HEK293 (cell line): Measurements from ENCODE around the gene PRDM5.

Experiments used
- CTCF ChIA-PET: fragments of 350-600 bp; formaldehyde crosslinking; extraction: SDS; loops from one replicate; lab custom pipeline; 2021; ENCODE audit warnings: antibody characterized with exemption; lab: Yijun Ruan, JAX
- POLR2A ChIA-PET: fragments of 300-600 bp; formaldehyde crosslinking; extraction: SDS; loops from one replicate; lab custom pipeline; 2020; ENCODE audit warnings: antibody characterized with exemption, inconsistent platforms; lab: Yijun Ruan, JAX
- H3K27ac ChIP-seq: fragments of 200-500 bp; sonication (Bioruptor generic); 2 replicates; pipeline ENCODE4 v1.5.1; 2014; ENCODE audit warnings: low read depth, low read length, control low read depth, inconsistent platforms; ENCODE audit errors: extremely low read depth
- H3K36me3 ChIP-seq, 2 experiments: fragments of 200-500 bp in 1 of 2; sonication (Bioruptor generic) in 1 of 2; 1 replicate in 1 of 2; 2 replicates in 1 of 2; pipeline ENCODE4 v1.5.1; 2014 to 2017; ENCODE audit warnings: inconsistent platforms in 2 of 2, low read length in 2 of 2; ENCODE audit not compliant: control insufficient read depth in 2 of 2, insufficient read depth in 1 of 2
- H3K4me1 ChIP-seq: fragments of 200-500 bp; sonication (Bioruptor generic); 2 replicates; pipeline ENCODE4 v1.5.1; 2014; ENCODE audit warnings: mild to moderate bottlenecking, low read length, inconsistent platforms; ENCODE audit not compliant: control insufficient read depth, insufficient read depth
- H3K4me3 ChIP-seq: 2 replicates; pipeline ENCODE4 v1.5.1; 2011; ENCODE audit warnings: low read depth, mild to moderate bottlenecking, control low read depth, low read length, moderate library complexity
- H3K9me3 ChIP-seq: fragments of 200-500 bp; sonication (Bioruptor generic); 2 replicates; pipeline ENCODE4 v1.5.1; 2014; ENCODE audit warnings: low read depth, low read length, inconsistent platforms; ENCODE audit not compliant: control insufficient read depth, insufficient read depth
- ATF2 ChIP-seq: fragments of 450-650 bp; formaldehyde crosslinking; IDR thresholded peaks from 2 replicates; pipeline ENCODE4 v1.5.1; 2016; ENCODE audit warnings: missing biosample characterization, missing genetic modification characterization, low read depth
- EGR2 ChIP-seq: fragments of 450-650 bp; formaldehyde crosslinking; IDR thresholded peaks from 2 replicates; pipeline ENCODE4 v1.5.1; 2016; ENCODE audit warnings: low read depth, missing biosample characterization, missing genetic modification characterization
- HOXC10 ChIP-seq: sonication (generic); formaldehyde crosslinking; IDR thresholded peaks from 2 replicates; pipeline ENCODE4 v1.8.1; 2023; ENCODE audit warnings: mild to moderate bottlenecking, missing genetic modification reagents
- KLF10 ChIP-seq: fragments of 450-650 bp; IDR thresholded peaks from 2 replicates; pipeline ENCODE4 v1.5.1; 2018; ENCODE audit warnings: missing biosample characterization, mild to moderate bottlenecking, missing genetic modification characterization
- KLF8 ChIP-seq: fragments of 450-650 bp; formaldehyde crosslinking; IDR thresholded peaks from 2 replicates; pipeline ENCODE4 v1.5.1; 2016; ENCODE audit warnings: missing biosample characterization, missing genetic modification characterization
- MZF1 ChIP-seq: fragments of 450-650 bp; formaldehyde crosslinking; IDR thresholded peaks from 2 replicates; pipeline ENCODE4 v1.5.1; 2017; ENCODE audit warnings: missing biosample characterization, missing genetic modification characterization, borderline replicate concordance
- REST ChIP-seq: fragments of 450-650 bp; formaldehyde crosslinking; IDR thresholded peaks from 2 replicates; pipeline ENCODE4 v1.5.1; 2016; ENCODE audit warnings: missing biosample characterization, missing genetic modification characterization
- SP3 ChIP-seq: fragments of 450-650 bp; formaldehyde crosslinking; IDR thresholded peaks from 2 replicates; pipeline ENCODE4 v1.5.1; 2016; ENCODE audit warnings: missing biosample characterization, missing genetic modification characterization
- WT1 ChIP-seq: fragments of 450-650 bp; formaldehyde crosslinking; IDR thresholded peaks from 2 replicates; pipeline ENCODE4 v1.5.1; 2016; ENCODE audit warnings: missing biosample characterization, missing genetic modification characterization
- YY1 ChIP-seq: fragments of 450-650 bp; formaldehyde crosslinking; IDR thresholded peaks from 2 replicates; pipeline ENCODE4 v1.5.1; 2018; ENCODE audit warnings: missing biosample characterization, missing genetic modification characterization
- ZBTB17 ChIP-seq: fragments of 450-650 bp; formaldehyde crosslinking; IDR thresholded peaks from 2 replicates; pipeline ENCODE4 v1.5.1; 2016; ENCODE audit warnings: missing biosample characterization, missing genetic modification characterization
- ZBTB20 ChIP-seq: fragments of 450-650 bp; formaldehyde crosslinking; IDR thresholded peaks from 2 replicates; pipeline ENCODE4 v1.5.1; 2016; ENCODE audit warnings: missing biosample characterization, missing genetic modification characterization
- ZBTB21 ChIP-seq: fragments of 450-650 bp; formaldehyde crosslinking; IDR thresholded peaks from 2 replicates; pipeline ENCODE4 v1.5.1; 2017; ENCODE audit warnings: missing biosample characterization, missing genetic modification characterization
- ZBTB44 ChIP-seq: fragments of 450-650 bp; IDR thresholded peaks from 2 replicates; pipeline ENCODE4 v1.5.1; 2018; ENCODE audit warnings: missing biosample characterization, mild to moderate bottlenecking, missing genetic modification characterization
- ZBTB8A ChIP-seq: fragments of 450-650 bp; formaldehyde crosslinking; IDR thresholded peaks from 2 replicates; pipeline ENCODE4 v1.5.1; 2016; ENCODE audit warnings: missing biosample characterization, missing genetic modification characterization
- ZEB2 ChIP-seq: fragments of 450-650 bp; formaldehyde crosslinking; IDR thresholded peaks from 2 replicates; pipeline ENCODE4 v1.5.1; 2016; ENCODE audit warnings: missing biosample characterization, missing genetic modification characterization
- ZFP41 ChIP-seq: fragments of 450-650 bp; formaldehyde crosslinking; IDR thresholded peaks from 2 replicates; pipeline ENCODE4 v1.5.1; 2016; ENCODE audit warnings: missing biosample characterization, missing genetic modification characterization, borderline replicate concordance
- ZFP69B ChIP-seq: fragments of 450-650 bp; formaldehyde crosslinking; IDR thresholded peaks from 2 replicates; pipeline ENCODE4 v1.5.1; 2016; ENCODE audit warnings: missing biosample characterization, missing genetic modification characterization
- ZIC2 ChIP-seq: fragments of 450-650 bp; formaldehyde crosslinking; IDR thresholded peaks from 2 replicates; pipeline ENCODE4 v1.5.1; 2016; ENCODE audit warnings: missing biosample characterization, missing genetic modification characterization
- ZNF138 ChIP-seq: fragments of 450-650 bp; formaldehyde crosslinking; IDR thresholded peaks from 2 replicates; pipeline ENCODE4 v1.5.1; 2016; ENCODE audit warnings: missing biosample characterization, missing genetic modification characterization, borderline replicate concordance
- ZNF146 ChIP-seq: fragments of 450-650 bp; formaldehyde crosslinking; IDR thresholded peaks from 2 replicates; pipeline ENCODE4 v1.5.1; 2016; ENCODE audit warnings: missing biosample characterization, missing genetic modification characterization
- ZNF155 ChIP-seq: fragments of 450-650 bp; formaldehyde crosslinking; IDR thresholded peaks from 2 replicates; pipeline ENCODE4 v1.5.1; 2016; ENCODE audit warnings: missing biosample characterization, missing genetic modification characterization
- ZNF16 ChIP-seq: fragments of 450-650 bp; formaldehyde crosslinking; IDR thresholded peaks from 2 replicates; pipeline ENCODE4 v1.5.1; 2016; ENCODE audit warnings: low read depth, missing biosample characterization, missing genetic modification characterization
- ZNF335 ChIP-seq: fragments of 450-650 bp; formaldehyde crosslinking; conservative IDR thresholded peaks from 2 replicates; pipeline ENCODE4 v1.5.1; 2016; ENCODE audit warnings: missing biosample characterization, missing genetic modification characterization
- ZNF354C ChIP-seq: fragments of 450-650 bp; formaldehyde crosslinking; IDR thresholded peaks from 2 replicates; pipeline ENCODE4 v1.5.1; 2016; ENCODE audit warnings: missing biosample characterization, missing genetic modification characterization, low read depth, borderline replicate concordance
- ZNF623 ChIP-seq: fragments of 450-650 bp; formaldehyde crosslinking; IDR thresholded peaks from 2 replicates; pipeline ENCODE4 v1.5.1; 2016; ENCODE audit warnings: missing biosample characterization, missing genetic modification characterization
- ZNF658 ChIP-seq: fragments of 450-650 bp; formaldehyde crosslinking; IDR thresholded peaks from 2 replicates; pipeline ENCODE4; 2016; ENCODE audit warnings: missing biosample characterization, missing genetic modification characterization
- ZNF670 ChIP-seq: fragments of 450-650 bp; formaldehyde crosslinking; IDR thresholded peaks from 2 replicates; pipeline ENCODE4 v1.5.1; 2016; ENCODE audit warnings: missing biosample characterization, missing genetic modification characterization, low read depth
- ZSCAN30 ChIP-seq: fragments of 450-650 bp; IDR thresholded peaks from 2 replicates; pipeline ENCODE4 v1.5.1; 2018; ENCODE audit warnings: missing biosample characterization, mild to moderate bottlenecking, missing genetic modification characterization, moderate library complexity
- TF ChIP-seq, protein P1 (sequence below): fragments of 450-650 bp; formaldehyde crosslinking; optimal IDR thresholded peaks from 2 replicates; pipeline ENCODE3; 2016; ENCODE audit warnings: missing biosample characterization, mild to moderate bottlenecking, missing genetic modification characterization

Gene PRDM5

GRCh38 chr4:120921456-120922380, 808 bp downstream of the PRDM5 start:
- Histone ChIP-seq H3K36me3 (no peaks in the 10 kb centered on the region), H3K27ac (peak overlapping the region; percentile 91), H3K4me1 (peaks cover 3% of the 10 kb centered on the region; the same call in 1 of the 2 replicates), H3K4me3 (peak overlapping the region; percentile 62), H3K9me3 (no peaks in the 10 kb centered on the region)
- POLR2A ChIA-PET = no interaction called here
- CTCF ChIA-PET = interaction anchor here (1.0 to 1.6 kb wide), 3 partner anchors 37 to 766 kb away, joined by 3 to 4 read pairs (median 3); no protein-coding TSS in a partner anchor
- no peak for TF ChIP-seq ZNF658 (tag by site-specific recombination)
- TF ChIP-seq ZNF16 (tag by site-specific recombination) = no peak
- no peak for TF ChIP-seq ZFP41 (tag by site-specific recombination)
- TF ChIP-seq HOXC10 = no peak
- peak; percentile 31; the same call in 1 of the 2 replicates for TF ChIP-seq ZIC2 (tag by site-specific recombination)
- TF ChIP-seq ATF2 (tag by site-specific recombination) = no peak
- TF ChIP-seq ZBTB17 (tag by site-specific recombination) = peak; percentile 71
- no peak for TF ChIP-seq KLF10 (tag by site-specific recombination)
- no peak for TF ChIP-seq ZNF623 (tag by site-specific recombination)
- TF ChIP-seq, protein P1, sequence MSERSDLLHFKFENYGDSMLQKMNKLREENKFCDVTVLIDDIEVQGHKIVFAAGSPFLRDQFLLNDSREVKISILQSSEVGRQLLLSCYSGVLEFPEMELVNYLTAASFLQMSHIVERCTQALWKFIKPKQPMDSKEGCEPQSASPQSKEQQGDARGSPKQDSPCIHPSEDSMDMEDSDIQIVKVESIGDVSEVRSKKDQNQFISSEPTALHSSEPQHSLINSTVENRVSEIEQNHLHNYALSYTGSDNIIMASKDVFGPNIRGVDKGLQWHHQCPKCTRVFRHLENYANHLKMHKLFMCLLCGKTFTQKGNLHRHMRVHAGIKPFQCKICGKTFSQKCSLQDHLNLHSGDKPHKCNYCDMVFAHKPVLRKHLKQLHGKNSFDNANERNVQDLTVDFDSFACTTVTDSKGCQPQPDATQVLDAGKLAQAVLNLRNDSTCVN (tag by site-specific recombination) = peak; percentile 66
- 0 out of 2 replicates have a peak, but pooled peaks have one; percentile 31 for TF ChIP-seq YY1 (tag by site-specific recombination)
- no peak for TF ChIP-seq ZFP69B
- TF ChIP-seq SP3 (tag by site-specific recombination) = peak; percentile 49; the same call in 1 of the 2 replicates
- peak; percentile 55 for TF ChIP-seq ZBTB20
- TF ChIP-seq KLF8 (tag by site-specific recombination) = peak; percentile 54; the same call in 1 of the 2 replicates
- TF ChIP-seq ZEB2 (tag by site-specific recombination) = 0 out of 2 replicates have a peak, but pooled peaks have one; percentile 6
- TF ChIP-seq REST (tag by site-specific recombination) = 0 out of 2 replicates have a peak, but pooled peaks have one; percentile 10
- no peak for TF ChIP-seq ZNF354C (tag by site-specific recombination)
- TF ChIP-seq ZNF155 (tag by site-specific recombination) = no peak
- TF ChIP-seq ZSCAN30 (tag by site-specific recombination) = 0 out of 2 replicates have a peak, but pooled peaks have one; percentile 11
- 0 out of 2 replicates have a peak, but pooled peaks have one; percentile 22 for TF ChIP-seq WT1
- peak; percentile 90 for TF ChIP-seq EGR2
- no peak for TF ChIP-seq ZNF670 (tag by site-specific recombination)
- TF ChIP-seq MZF1 (tag by site-specific recombination) = no peak
- TF ChIP-seq ZBTB21 (tag by site-specific recombination) = no peak
- TF ChIP-seq ZBTB8A (tag by site-specific recombination) = peak; percentile 8; the same call in 1 of the 2 replicates
- no peak for TF ChIP-seq ZNF146 (tag by site-specific recombination)
- TF ChIP-seq ZNF138 = no peak
- no peak for TF ChIP-seq ZBTB44 (tag by site-specific recombination)
- TF ChIP-seq ZNF335 = peak; percentile 68
